ENCODE results near the gene ARHGAP6. TPM values are rescaled to one million over a fixed set of nuclear protein-coding genes. Genes with fewer than 3 reads are reported as not detected.

ARHGAP6 gene
- total RNA-seq, 2 experiments from 2014 or later, result not detected

- Mint-ChIP-seq H3K4me3 (no peak overlapping the region), H3K9me3 (no peaks in the 10 kb centered on the region), H3K4me1 (ENCODE audit: low read depth) (no peaks in the 10 kb centered on the region), H3K27me3 (no peaks in the 10 kb centered on the region), H3K36me3 (ENCODE audit: low read depth) (no peaks in the 10 kb centered on the region), H3K27ac (no peak overlapping the region)
- ChIA-PET CTCF (no interaction called here), POLR2A (no interaction called here)
- DNase-seq, result no peak
- ATAC-seq, result no peak
- no peak for TF ChIP-seq CTCF (IDR thresholded peaks at IDR 0.05)
- intact Hi-C loops (cut with micrococcal nuclease), result no loop called here
Observed at GRCh38 chrX:11464836-11465463, 200.8 kb downstream of the ARHGAP6 start.

GRCh38 chrX:11464380-11464779, 201.3 kb downstream of the ARHGAP6 start:
- ATAC-seq (no peak), DNase-seq (no peak)
- no peak for TF ChIP-seq CTCF (IDR thresholded peaks at IDR 0.05)
- no peak overlapping the region for H3K27ac Mint-ChIP-seq
- no peaks in the 10 kb centered on the region for H3K36me3 Mint-ChIP-seq (ENCODE audit: low read depth)
- ChIA-PET CTCF (no interaction called here), POLR2A (no interaction called here)
- H3K4me3 Mint-ChIP-seq, result no peak overlapping the region
- H3K9me3 Mint-ChIP-seq, result no peaks in the 10 kb centered on the region
- intact Hi-C loops (cut with micrococcal nuclease), result no loop called here
- H3K4me1 Mint-ChIP-seq (ENCODE audit: low read depth), result no peaks in the 10 kb centered on the region
- H3K27me3 Mint-ChIP-seq, result no peaks in the 10 kb centered on the region

- H3K36me3 Mint-ChIP-seq (ENCODE audit: low read depth), result no peaks in the 10 kb centered on the region
- POLR2A ChIA-PET, result no interaction called here
- no peak overlapping the region for H3K27ac Mint-ChIP-seq
- no peaks in the 10 kb centered on the region for H3K9me3 Mint-ChIP-seq
- no peak for DNase-seq
- intact Hi-C loops (cut with micrococcal nuclease), result no loop called here
- no peak for TF ChIP-seq CTCF (IDR thresholded peaks at IDR 0.05)
- CTCF ChIA-PET, result no interaction called here
- H3K4me1 Mint-ChIP-seq (ENCODE audit: low read depth), result no peaks in the 10 kb centered on the region
- H3K4me3 Mint-ChIP-seq, result no peak overlapping the region
- H3K27me3 Mint-ChIP-seq, result no peaks in the 10 kb centered on the region
- ATAC-seq, result no peak
Observed at GRCh38 chrX:11462648-11463047, 203.1 kb downstream of the ARHGAP6 start.

GRCh38 chrX:11462136-11462535, 203.6 kb downstream of the ARHGAP6 start:
- ChIA-PET POLR2A (no interaction called here), CTCF (no interaction called here)
- no peak overlapping the region for H3K27ac Mint-ChIP-seq
- no peaks in the 10 kb centered on the region for H3K27me3 Mint-ChIP-seq
- intact Hi-C loops (cut with micrococcal nuclease), result no loop called here
- H3K36me3 Mint-ChIP-seq (ENCODE audit: low read depth), result no peaks in the 10 kb centered on the region
- H3K9me3 Mint-ChIP-seq, result no peaks in the 10 kb centered on the region
- ATAC-seq (no peak), DNase-seq (no peak)
- H3K4me1 Mint-ChIP-seq (ENCODE audit: low read depth), result no peaks in the 10 kb centered on the region
- no peak overlapping the region for H3K4me3 Mint-ChIP-seq
- no peak for TF ChIP-seq CTCF (IDR thresholded peaks at IDR 0.05)

GRCh38 chrX:11461201-11462001, 204.3 kb downstream of the ARHGAP6 start:
- intact Hi-C loops (cut with micrococcal nuclease), result no loop called here
- no peaks in the 10 kb centered on the region for H3K27me3 Mint-ChIP-seq
- no peaks in the 10 kb centered on the region for H3K9me3 Mint-ChIP-seq
- H3K4me1 Mint-ChIP-seq (ENCODE audit: low read depth), result no peaks in the 10 kb centered on the region
- ATAC-seq, result no peak
- H3K36me3 Mint-ChIP-seq (ENCODE audit: low read depth), result no peaks in the 10 kb centered on the region
- DNase-seq, result no peak
- ChIA-PET CTCF (no interaction called here), POLR2A (no interaction called here)
- TF ChIP-seq CTCF (IDR thresholded peaks at IDR 0.05), result no peak
- no peak overlapping the region for H3K4me3 Mint-ChIP-seq
- H3K27ac Mint-ChIP-seq, result no peak overlapping the region

All from activated CD8-positive, alpha-beta T cell treated with anti-CD3 and anti-CD28 coated beads for 36 hours (primary cell).